ENCODE measurements around the gene SLC27A5.
"Not testable (repeated sequence)": the region's sequence is repeated elsewhere in the genome, so short reads cannot be mapped to it uniquely, and the experiment has no call there.

DNA sequence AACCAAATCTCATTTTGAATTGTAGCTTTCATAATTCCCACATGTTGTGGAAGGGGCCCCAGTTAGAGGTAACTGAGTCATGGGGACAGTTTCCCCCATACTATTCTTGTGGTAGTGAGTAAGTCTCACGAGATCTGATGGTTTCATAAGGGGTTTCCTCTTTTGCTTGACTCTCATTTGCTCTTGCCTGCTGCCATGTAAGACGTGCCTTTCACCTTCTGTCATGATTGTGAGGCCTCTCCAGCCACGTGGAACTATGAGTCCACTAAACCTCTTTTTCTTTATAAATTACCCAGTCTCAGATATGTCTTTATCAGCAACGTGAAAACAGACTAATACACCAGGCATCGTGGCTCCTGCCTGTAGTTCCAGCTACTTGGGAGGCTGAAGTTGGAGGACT is 61.8 kb downstream of the SLC27A5 start:
- TF ChIP-seq CEBPB (IDR thresholded peaks at IDR 0.05; ENCODE audit: borderline replicate concordance, low read depth, low read length); ZNF713 (CRISPR knock-in tag; IDR thresholded peaks at IDR 0.05); BORCS8-MEF2B (CRISPR knock-in tag; IDR thresholded peaks at IDR 0.05); POLR2AphosphoS5 (IDR thresholded peaks at IDR 0.05; ENCODE audit: low read depth, low read length): not testable (repeated sequence)
- TF ChIP-seq, protein P1, sequence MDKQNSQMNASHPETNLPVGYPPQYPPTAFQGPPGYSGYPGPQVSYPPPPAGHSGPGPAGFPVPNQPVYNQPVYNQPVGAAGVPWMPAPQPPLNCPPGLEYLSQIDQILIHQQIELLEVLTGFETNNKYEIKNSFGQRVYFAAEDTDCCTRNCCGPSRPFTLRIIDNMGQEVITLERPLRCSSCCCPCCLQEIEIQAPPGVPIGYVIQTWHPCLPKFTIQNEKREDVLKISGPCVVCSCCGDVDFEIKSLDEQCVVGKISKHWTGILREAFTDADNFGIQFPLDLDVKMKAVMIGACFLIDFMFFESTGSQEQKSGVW (CRISPR knock-in tag; IDR thresholded peaks at IDR 0.05; ENCODE audit: borderline replicate concordance) = not testable (repeated sequence)
- TF ChIP-seq, protein P2, sequence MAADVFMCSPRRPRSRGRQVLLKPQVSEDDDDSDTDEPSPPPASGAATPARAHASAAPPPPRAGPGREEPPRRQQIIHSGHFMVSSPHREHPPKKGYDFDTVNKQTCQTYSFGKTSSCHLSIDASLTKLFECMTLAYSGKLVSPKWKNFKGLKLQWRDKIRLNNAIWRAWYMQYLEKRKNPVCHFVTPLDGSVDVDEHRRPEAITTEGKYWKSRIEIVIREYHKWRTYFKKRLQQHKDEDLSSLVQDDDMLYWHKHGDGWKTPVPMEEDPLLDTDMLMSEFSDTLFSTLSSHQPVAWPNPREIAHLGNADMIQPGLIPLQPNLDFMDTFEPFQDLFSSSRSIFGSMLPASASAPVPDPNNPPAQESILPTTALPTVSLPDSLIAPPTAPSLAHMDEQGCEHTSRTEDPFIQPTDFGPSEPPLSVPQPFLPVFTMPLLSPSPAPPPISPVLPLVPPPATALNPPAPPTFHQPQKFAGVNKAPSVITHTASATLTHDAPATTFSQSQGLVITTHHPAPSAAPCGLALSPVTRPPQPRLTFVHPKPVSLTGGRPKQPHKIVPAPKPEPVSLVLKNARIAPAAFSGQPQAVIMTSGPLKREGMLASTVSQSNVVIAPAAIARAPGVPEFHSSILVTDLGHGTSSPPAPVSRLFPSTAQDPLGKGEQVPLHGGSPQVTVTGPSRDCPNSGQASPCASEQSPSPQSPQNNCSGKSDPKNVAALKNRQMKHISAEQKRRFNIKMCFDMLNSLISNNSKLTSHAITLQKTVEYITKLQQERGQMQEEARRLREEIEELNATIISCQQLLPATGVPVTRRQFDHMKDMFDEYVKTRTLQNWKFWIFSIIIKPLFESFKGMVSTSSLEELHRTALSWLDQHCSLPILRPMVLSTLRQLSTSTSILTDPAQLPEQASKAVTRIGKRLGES (CRISPR knock-in tag; IDR thresholded peaks at IDR 0.05; ENCODE audit: borderline replicate concordance) = not testable (repeated sequence)
- TF ChIP-seq, protein P3, sequence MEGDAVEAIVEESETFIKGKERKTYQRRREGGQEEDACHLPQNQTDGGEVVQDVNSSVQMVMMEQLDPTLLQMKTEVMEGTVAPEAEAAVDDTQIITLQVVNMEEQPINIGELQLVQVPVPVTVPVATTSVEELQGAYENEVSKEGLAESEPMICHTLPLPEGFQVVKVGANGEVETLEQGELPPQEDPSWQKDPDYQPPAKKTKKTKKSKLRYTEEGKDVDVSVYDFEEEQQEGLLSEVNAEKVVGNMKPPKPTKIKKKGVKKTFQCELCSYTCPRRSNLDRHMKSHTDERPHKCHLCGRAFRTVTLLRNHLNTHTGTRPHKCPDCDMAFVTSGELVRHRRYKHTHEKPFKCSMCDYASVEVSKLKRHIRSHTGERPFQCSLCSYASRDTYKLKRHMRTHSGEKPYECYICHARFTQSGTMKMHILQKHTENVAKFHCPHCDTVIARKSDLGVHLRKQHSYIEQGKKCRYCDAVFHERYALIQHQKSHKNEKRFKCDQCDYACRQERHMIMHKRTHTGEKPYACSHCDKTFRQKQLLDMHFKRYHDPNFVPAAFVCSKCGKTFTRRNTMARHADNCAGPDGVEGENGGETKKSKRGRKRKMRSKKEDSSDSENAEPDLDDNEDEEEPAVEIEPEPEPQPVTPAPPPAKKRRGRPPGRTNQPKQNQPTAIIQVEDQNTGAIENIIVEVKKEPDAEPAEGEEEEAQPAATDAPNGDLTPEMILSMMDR (CRISPR knock-in tag; IDR thresholded peaks at IDR 0.05) = not testable (repeated sequence)
- TF ChIP-seq, protein P4, sequence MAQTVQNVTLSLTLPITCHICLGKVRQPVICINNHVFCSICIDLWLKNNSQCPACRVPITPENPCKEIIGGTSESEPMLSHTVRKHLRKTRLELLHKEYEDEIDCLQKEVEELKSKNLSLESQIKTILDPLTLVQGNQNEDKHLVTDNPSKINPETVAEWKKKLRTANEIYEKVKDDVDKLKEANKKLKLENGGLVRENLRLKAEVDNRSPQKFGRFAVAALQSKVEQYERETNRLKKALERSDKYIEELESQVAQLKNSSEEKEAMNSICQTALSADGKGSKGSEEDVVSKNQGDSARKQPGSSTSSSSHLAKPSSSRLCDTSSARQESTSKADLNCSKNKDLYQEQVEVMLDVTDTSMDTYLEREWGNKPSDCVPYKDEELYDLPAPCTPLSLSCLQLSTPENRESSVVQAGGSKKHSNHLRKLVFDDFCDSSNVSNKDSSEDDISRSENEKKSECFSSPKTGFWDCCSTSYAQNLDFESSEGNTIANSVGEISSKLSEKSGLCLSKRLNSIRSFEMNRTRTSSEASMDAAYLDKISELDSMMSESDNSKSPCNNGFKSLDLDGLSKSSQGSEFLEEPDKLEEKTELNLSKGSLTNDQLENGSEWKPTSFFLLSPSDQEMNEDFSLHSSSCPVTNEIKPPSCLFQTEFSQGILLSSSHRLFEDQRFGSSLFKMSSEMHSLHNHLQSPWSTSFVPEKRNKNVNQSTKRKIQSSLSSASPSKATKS (CRISPR knock-in tag; IDR thresholded peaks at IDR 0.05) = not testable (repeated sequence)

All from HepG2 (cell line).